Activated CD8-positive, alpha-beta T cell treated with anti-CD3 and anti-CD28 coated beads, Interleukin-2, amount 10 ng/mL, durations not matched to agents 7 days and 5 days (primary cell): ENCODE data around the gene PRRG1. TPM values are rescaled to one million over a fixed set of nuclear protein-coding genes. Genes with fewer than 3 reads are reported as not detected.
"Not testable (repeated sequence)": the region's sequence is repeated elsewhere in the genome, so short reads cannot be mapped to it uniquely, and the experiment has no call there.

Experiments used
- ATAC-seq: fragments of 150-1000 bp; cut with Tn5 transposase; one replicate; pipeline ENCODE4 v1.10.0; 2021; ENCODE audit warnings: moderate library complexity
- CTCF ChIA-PET: fragments of 350-600 bp; sonication (Branson Sonifier 250); formaldehyde crosslinking; loops from one replicate; lab custom pipeline; 2021; ENCODE audit warnings: antibody characterized with exemption; lab: Charles Lee
- POLR2A ChIA-PET: fragments of 350-600 bp; sonication (Branson Sonifier 250); formaldehyde crosslinking; loops from one replicate; lab custom pipeline; 2021; ENCODE audit warnings: antibody characterized with exemption; lab: Charles Lee
- DNase-seq: peaks from one replicate; pipeline ENCODE4 v3.0.0-alpha.2; 2020
- H3K27ac Mint-ChIP-seq: one replicate; pipeline ENCODE4 v1.8.0; 2021; ENCODE audit warnings: mild to moderate bottlenecking, mixed read lengths
- H3K27me3 Mint-ChIP-seq: one replicate; pipeline ENCODE4 v1.8.0; 2021; ENCODE audit warnings: low read depth, mixed read lengths
- H3K36me3 Mint-ChIP-seq: one replicate; pipeline ENCODE4 v1.8.0; 2021; ENCODE audit warnings: low read depth, mixed read lengths
- H3K4me1 Mint-ChIP-seq: one replicate; pipeline ENCODE4 v1.8.0; 2021; ENCODE audit warnings: low read depth, mixed read lengths
- H3K4me3 Mint-ChIP-seq: one replicate; pipeline ENCODE4 v1.8.0; 2021; ENCODE audit warnings: mild to moderate bottlenecking, mixed read lengths
- H3K9me3 Mint-ChIP-seq: one replicate; pipeline ENCODE4 v1.8.0; 2022; ENCODE audit warnings: mixed read lengths; ENCODE audit not compliant: insufficient read depth
- total RNA-seq, 2 experiments: library from RNA; stranded (reverse); gene quantifications; one replicate each; pipeline ENCODE4 v1.2.3, GENCODE V29; 2021

Gene PRRG1
- total RNA-seq, 2 experiments from 2014 or later = not detected

- H3K36me3 Mint-ChIP-seq, ATAC-seq, CTCF ChIA-PET, H3K27ac Mint-ChIP-seq, POLR2A ChIA-PET, H3K4me3 Mint-ChIP-seq, H3K9me3 Mint-ChIP-seq, DNase-seq, H3K4me1 Mint-ChIP-seq, H3K27me3 Mint-ChIP-seq: not testable (repeated sequence)
Measured at GRCh38 chrX:37484335-37484734, 135.2 kb downstream of the PRRG1 start.

DNA sequence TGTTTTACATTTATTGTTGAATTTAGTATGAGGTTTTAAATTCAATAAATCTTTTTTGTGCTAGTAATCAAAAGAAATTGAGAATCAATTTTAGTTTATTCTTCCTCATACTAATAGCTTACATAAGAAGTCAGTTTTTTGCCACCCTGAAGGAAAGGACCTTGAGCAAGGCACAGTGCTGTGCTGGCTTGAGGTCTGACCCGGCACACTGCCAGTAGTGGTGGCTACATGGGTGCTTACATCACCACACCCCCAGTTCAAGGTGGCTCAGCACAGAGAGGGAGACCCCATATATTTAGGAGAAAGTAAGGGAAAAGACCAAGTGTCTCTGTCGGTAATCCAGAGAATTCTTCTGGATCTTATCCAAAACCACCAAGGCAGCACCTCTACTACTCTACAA lies 136.3 kb downstream of the PRRG1 start:
- Mint-ChIP-seq H3K27me3 (no peaks in the 10 kb centered on the region), H3K27ac (no peak overlapping the region), H3K4me1 (no peaks in the 10 kb centered on the region), H3K36me3 (no peaks in the 10 kb centered on the region), H3K9me3 (no peaks in the 10 kb centered on the region), H3K4me3 (no peak overlapping the region)
- ChIA-PET POLR2A (no interaction called here), CTCF (no interaction called here)
- ATAC-seq = no peak
- DNase-seq = no peak

GRCh38 chrX:37487271-37487670 lies 138.1 kb downstream of the PRRG1 start:
- H3K27ac Mint-ChIP-seq = no peak overlapping the region
- H3K9me3 Mint-ChIP-seq = no peaks in the 10 kb centered on the region
- H3K27me3 Mint-ChIP-seq = no peaks in the 10 kb centered on the region
- ATAC-seq = no peak
- H3K36me3 Mint-ChIP-seq = no peaks in the 10 kb centered on the region
- DNase-seq = no peak
- ChIA-PET POLR2A (no interaction called here), CTCF (no interaction called here)
- no peak overlapping the region for H3K4me3 Mint-ChIP-seq
- H3K4me1 Mint-ChIP-seq = no peaks in the 10 kb centered on the region

DNA sequence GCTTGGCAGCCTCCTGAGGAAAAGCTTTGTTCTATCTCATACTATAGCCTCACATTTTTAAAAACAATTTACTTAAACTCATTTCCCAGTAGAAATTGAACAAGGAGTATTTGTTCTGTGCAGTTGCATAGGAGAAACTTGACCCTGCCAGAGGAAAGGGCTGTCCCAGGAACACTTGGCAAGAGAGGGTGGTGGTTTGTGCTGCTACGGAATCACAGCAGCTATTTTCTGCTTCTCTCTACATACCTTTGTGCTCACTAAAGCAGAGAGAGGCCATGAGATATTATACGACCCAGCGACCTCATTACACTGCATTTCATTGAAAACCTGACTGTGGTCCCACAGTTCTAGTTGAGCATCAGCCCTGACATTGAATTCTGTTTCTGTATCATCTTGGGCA lies 139.2 kb downstream of the PRRG1 start:
- no peaks in the 10 kb centered on the region for H3K36me3 Mint-ChIP-seq
- H3K9me3 Mint-ChIP-seq = no peaks in the 10 kb centered on the region
- no peak for ATAC-seq
- ChIA-PET POLR2A (no interaction called here), CTCF (no interaction called here)
- H3K27ac Mint-ChIP-seq = no peak overlapping the region
- DNase-seq = no peak
- H3K27me3 Mint-ChIP-seq = no peaks in the 10 kb centered on the region
- no peak overlapping the region for H3K4me3 Mint-ChIP-seq
- no peaks in the 10 kb centered on the region for H3K4me1 Mint-ChIP-seq

- Mint-ChIP-seq H3K36me3 (no peaks in the 10 kb centered on the region), H3K4me3 (no peak overlapping the region), H3K27ac (no peak overlapping the region), H3K4me1 (no peaks in the 10 kb centered on the region), H3K9me3 (no peaks in the 10 kb centered on the region), H3K27me3 (no peaks in the 10 kb centered on the region)
- no peak for DNase-seq
- no peak for ATAC-seq
- POLR2A ChIA-PET = no interaction called here
- CTCF ChIA-PET = no interaction called here
Measured at GRCh38 chrX:37491686-37492085, 142.5 kb downstream of the PRRG1 start.

DNA sequence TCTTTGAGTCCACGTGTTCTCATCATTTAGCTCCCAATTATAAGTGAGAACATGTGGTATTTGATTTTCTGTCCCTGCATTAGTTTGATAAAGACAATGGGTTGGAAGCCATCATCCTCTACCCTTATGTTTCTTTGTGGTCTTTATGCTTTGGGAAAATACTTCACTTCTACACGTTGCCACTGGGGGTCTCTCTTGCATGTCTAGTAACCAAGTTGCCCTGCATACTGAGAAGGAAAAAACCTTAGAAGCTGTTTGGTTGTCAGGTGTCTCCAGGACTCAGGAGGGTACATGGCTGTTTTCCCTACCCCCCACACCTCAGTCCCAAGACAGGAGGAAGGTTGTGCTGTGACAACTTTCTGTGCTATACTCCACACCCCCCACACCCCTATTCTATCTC lies 146.6 kb downstream of the PRRG1 start:
- POLR2A ChIA-PET, H3K9me3 Mint-ChIP-seq, H3K36me3 Mint-ChIP-seq, H3K27ac Mint-ChIP-seq, DNase-seq, CTCF ChIA-PET, ATAC-seq, H3K27me3 Mint-ChIP-seq, H3K4me1 Mint-ChIP-seq, H3K4me3 Mint-ChIP-seq: not testable (repeated sequence)

DNA sequence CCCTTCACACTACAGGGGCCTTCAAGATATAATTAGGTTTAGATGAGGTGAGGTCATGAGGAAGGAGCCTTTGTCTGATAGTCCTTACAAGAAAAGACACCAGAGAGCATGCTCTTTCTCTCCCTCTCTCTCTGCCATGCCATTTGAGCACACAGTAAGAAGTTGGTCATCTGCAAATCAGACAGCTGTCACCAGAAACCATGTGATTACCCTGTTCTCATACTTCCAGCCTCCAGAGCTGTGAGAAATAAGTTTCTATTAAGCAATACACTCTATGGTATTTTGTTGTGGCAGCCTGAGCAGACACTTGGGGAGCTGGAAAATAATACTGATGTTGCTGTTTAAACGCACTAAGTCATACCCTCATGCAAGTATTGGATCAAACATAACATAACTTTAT lies 148.0 kb downstream of the PRRG1 start:
- CTCF ChIA-PET, ATAC-seq, H3K27ac Mint-ChIP-seq, H3K27me3 Mint-ChIP-seq, POLR2A ChIA-PET, H3K9me3 Mint-ChIP-seq, H3K36me3 Mint-ChIP-seq, DNase-seq, H3K4me3 Mint-ChIP-seq, H3K4me1 Mint-ChIP-seq: not testable (repeated sequence)

DNA sequence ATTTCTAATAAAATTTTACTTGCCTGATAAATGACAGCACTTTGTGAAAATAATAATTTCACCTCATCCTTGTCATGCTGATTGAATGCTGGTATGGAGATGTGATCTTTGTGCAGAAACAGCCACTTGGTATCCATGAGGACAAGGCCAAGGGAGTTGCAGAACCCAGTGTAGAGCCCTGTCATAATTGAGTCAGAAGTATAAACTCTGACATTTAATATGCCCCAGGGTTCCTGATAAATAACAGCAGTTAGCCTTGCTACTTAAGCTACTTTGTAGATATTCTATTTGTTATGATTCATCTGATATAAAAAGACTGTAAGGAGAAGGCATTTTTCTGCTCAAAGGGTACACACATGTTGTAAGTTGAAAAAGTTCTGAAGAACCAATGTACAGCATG lies 149.2 kb downstream of the PRRG1 start:
- H3K27ac Mint-ChIP-seq = not testable (repeated sequence)

DNA sequence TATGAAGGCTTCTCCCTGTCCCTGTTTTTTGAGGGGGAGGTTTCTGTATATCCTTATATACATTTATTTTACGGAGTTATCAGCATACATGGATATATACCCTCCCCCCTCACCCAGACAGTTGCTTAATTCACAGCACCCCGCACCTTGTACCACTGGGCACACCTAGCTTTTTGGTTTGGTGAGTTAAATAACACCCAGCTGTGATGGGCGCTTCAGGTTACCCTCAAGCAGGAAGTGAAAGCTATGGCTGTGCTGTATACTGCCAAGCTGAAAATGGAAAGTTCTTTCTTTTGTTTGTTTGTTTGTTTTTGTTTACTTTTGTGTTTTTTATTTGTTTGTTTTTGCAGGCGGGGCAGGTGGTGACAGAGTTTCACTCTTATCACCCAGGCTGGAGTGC lies 150.5 kb downstream of the PRRG1 start:
- H3K4me1 Mint-ChIP-seq, ATAC-seq, H3K36me3 Mint-ChIP-seq, H3K27ac Mint-ChIP-seq, POLR2A ChIA-PET, H3K27me3 Mint-ChIP-seq, H3K9me3 Mint-ChIP-seq, H3K4me3 Mint-ChIP-seq, CTCF ChIA-PET, DNase-seq: not testable (repeated sequence)

More for the DNA sequence above, 149.2 kb downstream of the PRRG1 start:
- H3K4me3 Mint-ChIP-seq, POLR2A ChIA-PET, ATAC-seq, H3K27me3 Mint-ChIP-seq, DNase-seq, H3K36me3 Mint-ChIP-seq, H3K9me3 Mint-ChIP-seq, CTCF ChIA-PET, H3K4me1 Mint-ChIP-seq: not testable (repeated sequence)

GRCh38 chrX:37504991-37505390 lies 155.8 kb downstream of the PRRG1 start:
- CTCF ChIA-PET = interaction anchor here (0.6 kb wide), 1 partner anchor 662 kb away, joined by 3 read pairs; no protein-coding TSS in a partner anchor

More at GRCh38 chrX:37504991-37505390, 155.8 kb downstream of the PRRG1 start:
- H3K36me3 Mint-ChIP-seq = no peaks in the 10 kb centered on the region
- H3K27me3 Mint-ChIP-seq = no peaks in the 10 kb centered on the region
- H3K27ac Mint-ChIP-seq = no peak overlapping the region
- no peaks in the 10 kb centered on the region for H3K4me1 Mint-ChIP-seq
- H3K4me3 Mint-ChIP-seq = no peak overlapping the region
- POLR2A ChIA-PET = no interaction called here
- no peaks in the 10 kb centered on the region for H3K9me3 Mint-ChIP-seq
- ATAC-seq = no peak
- DNase-seq = no peak

Other genes with a start within 250 kb of the PRRG1 start
- under 1 TPM; 0.23 to 0.29 TPM for gene LANCL3, start 222.3 kb downstream of the PRRG1 start, total RNA-seq